Brain pericyte (primary cell): ENCODE results near the gene RET.

Experiments used
- DNase-seq: peaks from one replicate; pipeline ENCODE4 v3.0.0-alpha.2; 2012; ENCODE audit warnings: low read depth, low spot score

Gene RET

DNA sequence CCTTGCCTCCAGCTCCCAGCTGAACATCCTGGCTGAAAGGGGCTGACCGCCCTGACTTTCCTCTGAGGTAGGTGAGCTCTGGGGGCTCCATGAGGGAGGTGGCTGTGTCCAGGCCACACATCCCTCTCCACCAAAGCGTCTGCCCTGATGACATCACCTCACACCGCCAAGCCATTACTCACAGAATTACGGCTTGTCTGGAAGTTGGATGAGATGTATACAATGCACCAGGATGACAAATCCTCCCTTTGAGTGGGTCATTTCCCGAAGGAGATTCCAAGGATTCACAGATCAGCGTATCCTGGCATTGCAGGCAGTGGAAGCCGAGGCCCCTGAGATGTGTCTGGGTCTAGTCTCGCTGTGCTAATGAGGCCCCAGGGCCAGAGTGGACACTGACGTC lies 15.1 kb upstream of the RET start:
- DNase-seq, result no peak

DNA sequence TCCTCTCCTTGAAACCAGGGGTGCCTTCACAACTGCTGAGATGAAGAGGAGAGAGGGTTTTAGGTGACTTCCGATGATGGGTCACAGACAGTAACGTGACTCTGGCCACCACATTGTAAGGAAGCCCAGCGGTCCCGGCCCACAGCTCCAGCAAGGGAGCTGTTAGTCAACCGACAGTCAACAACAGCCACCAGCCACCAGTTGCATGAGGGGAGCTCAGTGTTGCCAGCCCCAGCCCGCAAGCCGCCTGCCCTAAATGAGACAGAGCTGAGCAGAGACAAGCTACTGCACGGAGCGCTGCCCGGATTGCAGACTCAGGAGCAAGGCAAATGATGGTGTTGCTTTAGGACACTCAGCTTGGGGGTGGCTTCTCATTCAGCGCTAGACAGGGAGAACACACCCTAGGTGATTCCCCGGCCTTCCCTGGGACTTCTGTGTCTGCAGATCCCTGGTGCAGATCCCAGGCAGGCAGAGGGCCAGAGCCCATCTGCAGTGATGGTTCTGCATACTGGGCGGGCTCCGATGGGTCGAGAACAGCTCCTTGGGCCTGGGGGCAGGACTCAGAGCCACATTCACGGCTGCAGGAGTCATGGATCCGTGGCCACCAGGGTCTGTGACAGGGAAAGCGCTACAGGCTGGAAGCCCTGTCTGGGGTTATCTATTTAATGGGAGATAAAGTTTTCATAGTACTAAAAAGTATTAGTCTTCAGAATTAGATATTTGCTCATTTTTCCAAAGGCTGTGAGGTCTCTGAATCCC lies 14.3 kb upstream of the RET start:
- no peak for DNase-seq

DNA sequence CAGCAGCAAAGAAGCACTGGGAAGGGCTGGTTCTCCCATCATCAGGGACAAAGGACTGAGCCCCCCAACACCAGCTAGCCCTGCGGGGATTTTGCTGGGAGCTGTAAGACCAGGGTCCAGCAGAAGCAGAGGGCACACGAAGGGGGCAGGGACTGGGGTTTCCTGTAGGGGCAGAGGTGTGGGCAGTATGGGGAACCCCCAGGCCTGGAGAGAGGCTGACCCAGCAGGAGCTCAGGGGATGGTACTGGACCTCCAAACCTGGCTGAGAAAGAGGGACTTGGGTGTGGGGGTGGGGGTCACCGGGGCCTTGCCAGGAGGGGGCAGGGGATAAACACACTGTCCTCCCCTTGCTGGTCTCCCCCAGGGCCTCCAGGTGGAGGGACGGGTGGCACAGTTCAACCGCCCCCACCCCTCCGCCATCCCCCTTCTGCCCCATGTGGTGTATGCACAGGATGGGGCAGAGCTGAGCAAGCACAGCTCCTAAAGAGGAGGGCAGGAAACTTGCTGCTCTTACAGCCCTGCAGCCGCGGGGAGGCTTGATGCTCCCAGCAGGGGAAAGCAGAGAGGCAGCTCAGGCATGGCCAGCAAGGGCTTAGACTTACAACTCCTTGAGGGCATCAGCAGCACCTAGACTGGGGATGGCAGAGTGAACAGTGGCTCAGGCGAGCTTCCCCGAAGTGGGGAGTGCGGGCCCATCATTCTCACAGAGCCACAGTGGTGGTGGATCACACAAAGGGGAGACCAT lies 12.4 kb upstream of the RET start:
- DNase-seq, result no peak

DNA sequence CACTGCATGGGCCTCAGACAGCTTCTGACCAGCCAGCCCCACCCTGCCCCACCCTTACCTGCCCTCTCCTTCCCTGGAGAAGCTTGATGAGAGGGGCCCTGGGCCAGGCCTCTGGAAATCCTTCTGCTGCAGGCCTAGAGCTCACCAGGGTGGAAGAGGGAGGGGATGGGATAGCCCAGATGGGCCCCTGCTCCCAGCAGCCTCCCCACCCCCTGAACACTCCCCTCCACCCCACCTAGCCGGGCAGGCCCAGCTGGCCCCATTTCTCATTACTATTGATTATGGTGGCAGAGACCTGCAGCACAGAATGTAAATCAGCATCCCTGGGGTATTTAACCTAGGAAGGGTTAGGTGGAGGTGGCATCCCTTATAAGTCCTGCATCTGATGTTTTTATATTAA lies 11.6 kb upstream of the RET start:
- no peak for DNase-seq

DNA sequence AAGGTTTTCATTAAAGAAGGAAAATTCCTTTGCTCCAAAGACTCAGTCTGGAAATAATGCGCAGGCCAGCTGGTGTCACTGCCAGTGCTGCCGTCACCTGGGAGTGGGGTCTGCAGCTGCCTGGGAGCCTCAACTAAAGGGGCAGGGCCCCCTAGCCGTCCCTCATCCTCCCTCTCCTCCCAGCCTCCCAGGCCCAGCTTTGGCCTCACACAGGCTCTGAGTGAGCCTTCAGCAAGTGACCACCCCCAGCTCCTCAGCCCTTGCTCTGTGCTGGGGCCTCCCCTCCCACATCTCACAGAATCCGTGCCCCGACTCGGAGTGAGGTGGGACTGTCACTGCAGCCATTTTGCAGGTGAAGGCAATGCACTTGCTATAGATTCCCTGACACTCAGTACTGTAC lies 11.1 kb upstream of the RET start:
- no peak for DNase-seq

DNA sequence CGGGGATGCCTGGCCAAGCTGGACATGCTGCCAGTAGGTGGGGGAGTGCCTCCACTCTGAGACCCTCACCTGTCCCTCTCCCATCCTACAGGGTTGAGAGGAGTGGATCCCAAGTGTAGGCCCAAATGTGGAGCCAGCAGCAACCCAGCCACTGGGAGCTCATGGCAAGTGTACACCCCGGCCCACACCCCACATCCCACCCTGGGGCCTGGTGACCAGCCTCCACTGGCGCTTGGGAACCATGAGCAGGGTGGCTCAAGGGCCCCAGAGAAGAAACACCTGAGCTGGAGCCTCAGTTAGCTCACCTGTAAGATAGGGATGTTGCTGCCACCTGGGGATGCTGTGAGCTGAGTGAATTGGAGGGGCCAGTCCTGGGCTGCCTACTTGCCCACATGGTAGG lies 10.4 kb upstream of the RET start:
- DNase-seq, result no peak

DNA sequence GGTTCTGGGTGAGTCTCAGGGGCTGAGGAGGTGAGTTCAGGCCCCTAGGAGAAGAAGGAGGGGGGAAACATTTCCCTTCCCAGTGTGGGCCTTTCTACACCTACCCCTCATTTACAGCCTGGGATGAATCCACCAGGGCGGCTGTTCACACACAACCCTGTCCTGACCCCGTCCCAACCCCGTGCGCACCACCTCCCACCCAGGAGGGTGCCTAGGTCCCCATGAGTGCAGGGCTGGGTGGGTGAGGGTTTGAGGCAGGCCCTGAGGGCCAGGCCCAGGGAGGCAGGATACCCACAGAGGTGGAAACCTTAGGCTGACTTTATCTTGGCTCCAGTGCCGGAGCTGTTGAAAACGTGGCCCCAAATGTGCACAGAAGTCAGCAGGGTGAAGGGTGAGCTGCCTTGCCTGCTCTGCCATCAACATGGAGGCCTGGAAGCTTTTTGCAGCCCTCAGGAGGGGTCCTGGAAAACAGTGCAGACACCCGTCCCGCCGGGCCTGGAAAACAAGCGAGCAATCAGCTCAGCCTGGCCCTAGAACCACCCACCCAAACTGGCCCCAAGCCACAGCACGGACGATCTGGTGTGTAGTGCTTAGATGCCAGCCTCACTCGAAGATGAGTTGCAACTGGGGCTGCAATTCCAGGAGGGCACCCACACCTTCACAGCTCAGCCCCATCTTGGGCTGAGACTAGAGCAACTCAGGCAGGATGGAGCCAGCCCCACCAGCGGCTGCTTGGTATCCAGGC lies 9.3 kb upstream of the RET start:
- DNase-seq, result no peak

DNA sequence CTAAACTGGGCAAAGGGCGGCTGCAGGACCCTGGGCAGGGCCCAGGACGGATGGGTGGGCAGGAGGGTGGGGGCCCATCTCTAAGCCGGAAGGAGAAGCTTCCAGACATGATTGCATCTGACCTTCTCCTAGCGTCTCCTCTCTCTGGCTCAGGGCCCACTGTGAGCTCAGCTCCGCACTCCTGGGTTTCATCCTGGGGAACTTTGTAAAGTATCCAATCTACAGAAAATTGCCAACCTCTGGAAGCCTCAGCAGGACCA lies 8.8 kb upstream of the RET start:
- no peak for DNase-seq

DNA sequence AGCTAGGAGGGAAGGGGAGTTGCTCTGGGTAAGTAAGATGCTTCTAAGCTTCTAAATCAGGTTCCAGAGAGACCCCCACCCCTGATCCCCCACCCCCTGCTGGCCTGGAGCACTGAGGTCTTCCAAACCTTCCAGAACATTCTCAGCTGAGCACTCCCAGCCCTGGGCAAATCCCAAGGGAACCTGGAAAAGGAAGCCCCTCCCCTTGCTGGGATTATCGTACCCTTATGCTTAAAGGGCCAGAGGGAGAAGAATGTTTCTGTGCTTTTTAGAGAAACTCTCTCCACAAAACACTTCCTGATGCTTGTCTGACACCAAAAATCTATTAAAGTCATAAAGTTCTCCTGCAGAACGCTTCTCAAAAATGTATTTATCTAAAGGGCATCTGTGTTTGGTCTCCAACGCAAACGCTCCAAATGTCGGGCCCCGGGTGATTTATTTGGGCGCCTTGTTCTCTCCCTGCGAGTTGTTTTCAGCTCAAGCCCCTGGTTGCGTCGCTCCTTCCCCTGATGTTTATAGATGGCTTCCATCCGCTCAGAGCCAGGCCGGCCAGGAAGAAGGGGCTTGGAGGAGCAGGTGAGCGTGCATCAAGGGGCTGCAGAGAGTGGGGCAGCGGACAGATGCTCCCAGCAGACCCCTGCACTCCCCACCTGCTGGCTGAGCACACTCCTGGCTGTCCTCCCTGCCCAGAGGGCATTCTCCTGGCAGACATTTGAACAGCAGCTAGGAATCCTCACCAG lies 8.2 kb upstream of the RET start:
- DNase-seq, result no peak

DNA sequence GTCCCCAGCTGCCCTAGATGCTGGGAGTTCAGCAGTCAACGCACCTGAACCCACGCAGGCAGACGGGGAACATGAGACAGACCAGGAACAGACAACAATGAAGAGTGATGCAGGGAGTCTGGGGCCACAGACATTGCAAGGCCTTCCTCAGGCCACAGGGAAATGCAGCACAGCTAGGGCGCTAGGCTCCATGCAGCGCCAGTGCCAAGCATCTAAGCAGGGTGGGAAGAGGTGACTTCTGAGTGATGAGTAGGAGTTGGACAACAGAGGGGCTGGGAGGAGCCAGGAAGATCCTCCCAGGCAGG lies 7.7 kb upstream of the RET start:
- no peak for DNase-seq

DNA sequence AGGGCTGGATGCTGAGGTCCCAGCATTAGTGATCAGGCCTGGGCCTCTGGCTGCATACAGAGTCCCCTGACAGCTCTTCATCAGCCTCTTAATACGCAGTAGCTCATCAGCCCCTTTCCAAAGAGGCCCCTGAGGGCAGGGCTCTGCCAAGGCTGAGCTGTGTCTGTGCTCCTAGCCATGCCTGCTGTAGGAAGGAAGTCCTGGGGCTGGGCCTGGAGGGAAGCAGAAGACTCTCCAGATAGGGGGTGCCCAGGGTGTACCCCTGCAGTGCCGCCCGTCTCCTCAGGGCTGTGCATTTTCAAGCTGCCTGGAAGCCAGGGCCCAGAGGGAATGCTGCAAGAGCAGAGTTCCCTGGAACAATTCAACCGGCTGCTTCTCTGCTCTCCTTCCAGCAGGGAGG lies 7.3 kb upstream of the RET start:
- DNase-seq, result no peak

DNA sequence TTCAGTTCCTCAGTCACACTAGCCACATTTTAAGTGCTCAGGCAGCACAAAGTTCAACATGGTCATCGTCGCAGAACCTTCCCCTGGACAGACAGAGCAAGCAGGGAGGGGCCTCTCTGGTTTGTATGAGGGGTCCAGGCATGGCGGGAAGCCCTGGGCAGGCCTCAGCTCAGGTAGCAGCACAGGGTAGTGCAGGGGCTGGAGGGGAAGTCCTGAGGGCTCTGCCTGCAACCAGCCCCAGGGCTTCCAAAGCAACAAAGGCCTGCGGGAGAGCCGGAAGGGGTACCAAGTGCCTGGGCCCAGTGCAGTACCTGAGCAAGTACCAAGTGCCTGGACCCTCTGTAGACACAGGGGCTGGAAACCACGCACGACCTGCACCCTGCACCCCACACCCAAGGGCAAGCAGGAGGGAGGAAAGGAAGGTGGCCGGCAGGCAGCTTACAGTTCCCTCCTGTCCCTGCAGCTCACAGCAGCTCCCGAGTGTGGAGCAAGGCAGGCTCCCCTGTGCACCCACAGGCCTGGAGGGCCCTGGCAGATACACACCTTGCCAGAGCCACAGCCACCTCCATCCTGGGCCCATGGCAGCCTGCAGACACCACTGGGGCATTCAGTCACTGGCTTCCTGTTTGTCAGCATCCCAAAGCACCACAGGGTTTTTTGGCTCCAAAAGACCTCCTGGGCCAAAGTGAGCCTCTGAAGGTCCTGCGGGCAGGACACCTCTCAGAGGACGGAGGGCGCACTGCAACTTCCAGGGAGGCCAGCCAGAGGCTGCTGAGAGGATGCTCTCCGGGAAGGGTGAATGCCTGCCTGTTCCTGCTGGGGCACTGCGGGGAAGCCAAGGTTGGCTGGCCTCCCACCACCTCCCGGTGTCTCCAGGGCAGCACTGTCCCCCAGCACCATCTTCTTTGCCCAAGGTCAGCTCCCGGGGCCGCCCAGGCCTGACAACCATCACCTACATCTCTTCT lies 6.5 kb upstream of the RET start:
- DNase-seq, result no peak

DNA sequence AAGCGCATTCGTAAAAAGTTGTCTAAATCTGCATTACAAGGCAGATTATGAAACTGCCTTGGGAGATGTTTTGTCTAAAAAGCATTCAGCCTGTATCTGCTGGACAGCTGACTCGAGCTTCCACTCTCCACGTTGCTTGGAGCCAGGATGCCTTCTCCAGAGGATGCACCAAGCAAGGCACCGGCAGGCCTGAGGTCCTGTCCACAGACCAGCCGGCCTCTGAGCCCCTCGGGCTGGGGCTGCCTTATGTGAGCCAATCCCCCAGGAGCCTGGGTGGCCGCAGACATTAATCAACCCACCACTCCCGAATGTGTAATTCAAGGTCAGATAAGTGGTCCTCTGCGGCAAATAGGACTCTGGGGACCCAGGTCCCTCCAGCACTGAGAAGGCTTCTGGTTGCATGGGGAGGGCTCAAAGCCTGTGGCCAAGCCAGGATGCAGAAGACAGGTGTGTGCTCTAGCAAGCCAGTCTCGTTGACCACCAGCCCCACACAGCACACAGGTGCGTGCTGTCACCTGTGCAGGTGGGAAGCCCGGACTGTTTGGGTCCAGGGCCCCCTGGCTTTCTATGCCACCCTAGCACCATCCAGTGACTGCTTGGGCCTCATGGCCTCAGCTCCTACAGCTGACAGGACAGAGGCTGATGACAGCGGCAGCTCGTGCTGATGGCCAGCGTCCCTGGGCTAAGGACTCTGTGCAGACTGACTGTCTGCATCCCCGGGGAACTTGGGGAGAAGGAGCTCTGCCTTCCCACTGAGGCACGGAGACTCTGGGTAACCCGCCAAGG lies 4.8 kb upstream of the RET start:
- DNase-seq, result no peak

DNA sequence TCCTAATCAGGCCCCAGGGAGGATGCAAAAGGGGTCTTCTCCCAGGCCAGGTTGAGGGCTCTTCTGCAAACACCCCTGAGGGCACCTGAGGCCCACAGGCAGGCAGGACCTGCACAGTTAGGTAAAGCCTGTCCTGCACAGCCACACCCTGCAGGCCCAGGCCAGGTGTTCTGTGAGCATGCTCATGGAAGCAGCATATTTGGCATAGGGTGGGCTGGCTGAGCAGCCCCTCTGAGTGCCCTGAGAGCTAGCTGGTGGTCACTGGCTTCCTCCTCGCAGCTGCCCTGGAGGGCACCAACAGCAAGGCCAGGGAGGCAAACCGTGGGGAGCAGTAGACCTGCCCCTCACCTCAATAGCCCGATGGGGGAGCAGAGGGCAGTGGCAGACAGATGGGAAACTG lies 3.7 kb upstream of the RET start:
- no peak for DNase-seq

DNA sequence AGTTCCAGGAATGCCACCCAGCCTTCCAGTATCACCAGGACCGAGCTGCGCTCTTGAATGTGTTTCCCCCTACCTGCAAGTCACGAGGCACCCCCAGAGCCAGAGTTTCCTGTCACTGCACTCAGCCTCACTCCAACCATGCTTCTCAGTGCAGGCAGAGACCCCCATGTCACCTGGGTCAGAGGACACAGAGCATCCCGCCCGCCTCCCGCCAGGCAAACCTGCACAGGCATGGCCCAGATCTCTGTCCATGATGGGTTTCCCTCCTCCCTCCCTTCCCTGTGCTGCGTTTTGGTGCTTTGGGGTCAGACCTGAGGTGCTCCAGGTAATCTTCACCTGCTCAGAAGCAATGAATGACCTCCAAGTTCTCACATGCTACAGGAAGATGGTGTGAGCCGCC lies 3.1 kb upstream of the RET start:
- DNase-seq, result no peak

DNA sequence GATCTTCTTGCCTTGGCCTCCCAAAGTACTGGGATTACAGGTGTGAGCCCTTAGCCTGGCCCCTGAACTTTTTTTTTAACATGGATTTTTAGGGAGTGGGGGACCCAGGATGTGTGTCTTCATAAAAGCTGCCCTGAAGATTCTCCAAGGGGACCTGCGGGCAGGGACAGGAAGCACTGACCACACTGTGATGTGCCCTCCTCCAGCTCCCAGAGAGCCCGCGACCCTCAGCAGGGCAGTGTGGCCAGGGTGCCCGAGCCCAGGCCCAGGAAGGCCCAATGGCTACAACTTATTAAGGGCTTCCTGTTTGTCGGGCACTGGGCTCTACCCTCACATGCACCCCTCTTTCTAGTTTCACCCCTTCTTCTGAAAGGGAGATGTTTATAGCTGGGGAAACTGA lies 2.5 kb upstream of the RET start:
- no peak for DNase-seq

DNA sequence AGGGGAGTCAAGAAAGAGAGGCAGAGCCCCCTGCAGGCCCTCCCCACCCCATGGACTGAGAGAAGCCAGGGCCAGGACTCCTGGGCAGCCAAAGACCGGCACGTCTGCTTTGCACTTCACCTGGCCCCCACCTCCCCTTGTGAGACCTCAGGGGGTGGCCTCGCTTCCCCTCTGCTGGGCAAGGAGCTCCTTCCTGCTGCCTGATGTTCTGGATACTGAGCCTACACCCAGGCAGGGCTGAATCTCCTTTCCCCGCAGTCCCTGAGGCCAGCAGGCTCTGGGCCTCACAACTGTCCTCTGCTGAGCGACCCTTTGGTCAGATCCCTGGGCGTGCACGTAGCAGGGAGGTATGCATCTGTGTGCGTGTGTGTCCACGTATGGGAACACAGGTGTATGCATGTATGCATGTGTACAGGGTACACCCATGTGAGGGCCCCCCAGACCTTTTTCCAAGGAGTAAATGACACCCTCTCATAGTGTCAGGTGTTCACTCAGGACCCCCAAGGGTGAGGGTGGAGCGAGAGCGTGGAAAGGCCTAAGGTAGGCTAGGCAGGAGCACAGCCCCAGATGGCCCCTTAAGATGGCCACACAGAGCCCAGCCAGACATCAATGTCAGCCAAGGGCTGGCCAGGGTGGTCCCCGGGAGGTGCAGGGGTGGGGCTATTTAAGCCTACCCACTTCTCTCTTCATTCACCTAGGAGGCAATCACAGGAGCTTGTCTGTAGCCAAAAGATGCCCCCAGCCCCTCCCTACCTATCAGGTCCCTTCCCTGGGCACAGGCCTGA lies 1.9 kb upstream of the RET start:
- DNase-seq, result no peak

DNA sequence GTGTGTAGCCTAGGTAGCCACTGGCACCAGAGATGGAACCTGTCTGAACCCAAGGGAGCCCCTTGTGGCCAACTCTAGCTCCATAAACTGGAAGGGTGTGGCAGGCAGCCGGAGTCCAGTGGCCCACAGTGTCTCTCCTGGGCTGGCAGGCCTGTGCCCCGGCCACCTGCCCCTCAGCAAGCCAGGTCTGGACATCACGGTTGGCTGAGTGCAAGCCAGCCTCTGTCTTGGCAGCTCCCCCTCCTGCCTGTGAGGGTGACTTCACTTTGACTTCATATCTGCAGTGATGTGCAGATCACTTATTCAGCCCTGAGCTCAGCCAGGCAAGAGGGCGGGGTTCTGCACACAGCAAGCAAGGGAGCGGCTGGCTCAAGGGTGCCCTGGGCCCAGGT lies 1.3 kb upstream of the RET start:
- DNase-seq, result no peak

DNA sequence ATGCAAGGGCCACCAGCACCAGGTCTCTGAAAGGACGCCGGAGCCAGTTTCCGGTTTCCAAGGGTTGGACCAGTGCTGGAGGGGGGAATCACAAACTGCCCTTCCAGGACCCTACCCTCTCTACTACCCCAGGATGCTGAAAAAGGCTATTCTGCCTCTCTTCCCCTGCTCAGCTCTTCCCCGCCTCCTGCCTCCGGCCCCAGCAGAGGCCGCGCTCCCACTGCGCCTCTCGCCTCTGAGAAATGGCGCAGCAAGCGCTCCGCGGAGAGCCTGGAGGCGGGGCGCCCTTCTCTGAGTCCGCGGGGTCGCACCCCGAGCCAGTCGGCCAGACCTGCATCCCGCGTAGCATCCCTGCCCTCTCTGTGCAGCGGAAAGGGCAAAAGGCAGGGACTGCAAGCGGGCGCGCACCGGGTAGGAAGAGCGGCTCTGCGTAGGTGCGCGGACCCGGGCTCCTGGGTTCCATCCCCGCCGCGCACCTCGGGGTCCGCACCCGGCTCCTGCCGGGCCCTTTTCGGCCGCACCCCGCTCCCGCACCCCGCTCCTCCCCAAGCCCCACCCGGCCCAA lies 476 bp upstream of the RET start:
- DNase-seq, result no peak
